Measurements from ENCODE around the gene SPHKAP. TPM values are rescaled to one million over a fixed set of nuclear protein-coding genes. Genes with fewer than 3 reads are reported as not detected.

Gene SPHKAP
- total and polyA plus RNA-seq, 2 of the 13 experiments (the other 11 are each of a cell fraction or from before 2014, with no cell fraction given): not detected

- TF ChIP-seq, protein P1, sequence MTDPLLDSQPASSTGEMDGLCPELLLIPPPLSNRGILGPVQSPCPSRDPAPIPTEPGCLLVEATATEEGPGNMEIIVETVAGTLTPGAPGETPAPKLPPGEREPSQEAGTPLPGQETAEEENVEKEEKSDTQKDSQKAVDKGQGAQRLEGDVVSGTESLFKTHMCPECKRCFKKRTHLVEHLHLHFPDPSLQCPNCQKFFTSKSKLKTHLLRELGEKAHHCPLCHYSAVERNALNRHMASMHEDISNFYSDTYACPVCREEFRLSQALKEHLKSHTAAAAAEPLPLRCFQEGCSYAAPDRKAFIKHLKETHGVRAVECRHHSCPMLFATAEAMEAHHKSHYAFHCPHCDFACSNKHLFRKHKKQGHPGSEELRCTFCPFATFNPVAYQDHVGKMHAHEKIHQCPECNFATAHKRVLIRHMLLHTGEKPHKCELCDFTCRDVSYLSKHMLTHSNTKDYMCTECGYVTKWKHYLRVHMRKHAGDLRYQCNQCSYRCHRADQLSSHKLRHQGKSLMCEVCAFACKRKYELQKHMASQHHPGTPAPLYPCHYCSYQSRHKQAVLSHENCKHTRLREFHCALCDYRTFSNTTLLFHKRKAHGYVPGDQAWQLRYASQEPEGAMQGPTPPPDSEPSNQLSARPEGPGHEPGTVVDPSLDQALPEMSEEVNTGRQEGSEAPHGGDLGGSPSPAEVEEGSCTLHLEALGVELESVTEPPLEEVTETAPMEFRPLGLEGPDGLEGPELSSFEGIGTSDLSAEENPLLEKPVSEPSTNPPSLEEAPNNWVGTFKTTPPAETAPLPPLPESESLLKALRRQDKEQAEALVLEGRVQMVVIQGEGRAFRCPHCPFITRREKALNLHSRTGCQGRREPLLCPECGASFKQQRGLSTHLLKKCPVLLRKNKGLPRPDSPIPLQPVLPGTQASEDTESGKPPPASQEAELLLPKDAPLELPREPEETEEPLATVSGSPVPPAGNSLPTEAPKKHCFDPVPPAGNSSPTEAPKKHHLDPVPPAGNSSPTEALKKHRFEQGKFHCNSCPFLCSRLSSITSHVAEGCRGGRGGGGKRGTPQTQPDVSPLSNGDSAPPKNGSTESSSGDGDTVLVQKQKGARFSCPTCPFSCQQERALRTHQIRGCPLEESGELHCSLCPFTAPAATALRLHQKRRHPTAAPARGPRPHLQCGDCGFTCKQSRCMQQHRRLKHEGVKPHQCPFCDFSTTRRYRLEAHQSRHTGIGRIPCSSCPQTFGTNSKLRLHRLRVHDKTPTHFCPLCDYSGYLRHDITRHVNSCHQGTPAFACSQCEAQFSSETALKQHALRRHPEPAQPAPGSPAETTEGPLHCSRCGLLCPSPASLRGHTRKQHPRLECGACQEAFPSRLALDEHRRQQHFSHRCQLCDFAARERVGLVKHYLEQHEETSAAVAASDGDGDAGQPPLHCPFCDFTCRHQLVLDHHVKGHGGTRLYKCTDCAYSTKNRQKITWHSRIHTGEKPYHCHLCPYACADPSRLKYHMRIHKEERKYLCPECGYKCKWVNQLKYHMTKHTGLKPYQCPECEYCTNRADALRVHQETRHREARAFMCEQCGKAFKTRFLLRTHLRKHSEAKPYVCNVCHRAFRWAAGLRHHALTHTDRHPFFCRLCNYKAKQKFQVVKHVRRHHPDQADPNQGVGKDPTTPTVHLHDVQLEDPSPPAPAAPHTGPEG (CRISPR knock-in tag; IDR thresholded peaks at IDR 0.05): no peak
- TF ChIP-seq, protein P2, sequence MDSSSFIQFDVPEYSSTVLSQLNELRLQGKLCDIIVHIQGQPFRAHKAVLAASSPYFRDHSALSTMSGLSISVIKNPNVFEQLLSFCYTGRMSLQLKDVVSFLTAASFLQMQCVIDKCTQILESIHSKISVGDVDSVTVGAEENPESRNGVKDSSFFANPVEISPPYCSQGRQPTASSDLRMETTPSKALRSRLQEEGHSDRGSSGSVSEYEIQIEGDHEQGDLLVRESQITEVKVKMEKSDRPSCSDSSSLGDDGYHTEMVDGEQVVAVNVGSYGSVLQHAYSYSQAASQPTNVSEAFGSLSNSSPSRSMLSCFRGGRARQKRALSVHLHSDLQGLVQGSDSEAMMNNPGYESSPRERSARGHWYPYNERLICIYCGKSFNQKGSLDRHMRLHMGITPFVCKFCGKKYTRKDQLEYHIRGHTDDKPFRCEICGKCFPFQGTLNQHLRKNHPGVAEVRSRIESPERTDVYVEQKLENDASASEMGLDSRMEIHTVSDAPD (CRISPR knock-in tag; IDR thresholded peaks at IDR 0.05): no peak
- no peak for TF ChIP-seq MAFK (conservative IDR thresholded peaks at IDR 0.05 in 1 of 2, IDR thresholded peaks at IDR 0.05 in 1 of 2; ENCODE audit: low read length in 2 of 2)
Measured at GRCh38 chr2:228107846-228108245, 73.6 kb downstream of the SPHKAP start (continued).

GRCh38 chr2:228105526-228106250, 75.8 kb downstream of the SPHKAP start:
- Histone ChIP-seq H3K79me2 (ENCODE audit: insufficient read depth, low read length) (no peaks in the 10 kb centered on the region), H3K4me1 (ENCODE audit: insufficient read depth, low read length) (no peaks in the 10 kb centered on the region), H3K27me3 (ENCODE audit: control insufficient read depth in 1 of 2, insufficient read depth in 2 of 2, low read length in 2 of 2) (no peaks in the 10 kb centered on the region), H3K9me3 (ENCODE audit: low read length) (no peaks in the 10 kb centered on the region), H3K27ac (ENCODE audit: extremely low read length, insufficient read depth, low read length) (no peak overlapping the region), H3K36me3 (replicated peaks in 1 of 2; ENCODE audit: control insufficient read depth in 1 of 2, insufficient read depth in 2 of 2, low read length in 2 of 2) (no peaks in the 10 kb centered on the region), H2AFZ (ENCODE audit: low read length) (no peak overlapping the region), H3K9ac (ENCODE audit: insufficient read depth, low read depth, low read length) (no peak overlapping the region), H3K4me2 (ENCODE audit: low read depth, low read length) (no peak overlapping the region), H4K20me1 (ENCODE audit: insufficient read depth, low read length) (no peaks in the 10 kb centered on the region), H3K4me3 (replicated peaks in 1 of 3; ENCODE audit: insufficient read depth in 1 of 3, low read depth in 2 of 3, low read length in 3 of 3) (no peak overlapping the region)
- POLR2A ChIA-PET: no interaction called here
- CTCF ChIA-PET (ENCODE audit: low intra/inter-chr PET ratio, low total read pairs): no interaction called here
- no peak for DNase-seq (ENCODE audit: low spot score)
- no peak for ATAC-seq
- BruUV-seq (replicated peaks): no TSS peak
- FAIRE-seq: no peak
- in situ Hi-C loops (cut with HindIII; ENCODE audit: extremely low pct_ligation_motif_present, low pct_unique_long_range_greater_than_20kb) (no loop called here), intact Hi-C loops (cut with micrococcal nuclease; ENCODE audit: unreplicated experiment) (no loop called here)
- 33% methylated on average over 8 of the region's 8 CpGs for WGBS (ENCODE audit: low lambda C conversion rate)
- TF ChIP-seq RERE (CRISPR knock-in tag; IDR thresholded peaks at IDR 0.05; ENCODE audit: low read depth): no peak
- no peak for TF ChIP-seq ZFP82 (CRISPR knock-in tag; IDR thresholded peaks at IDR 0.05; ENCODE audit: borderline replicate concordance)
- no peak for TF ChIP-seq NFYC (CRISPR knock-in tag; IDR thresholded peaks at IDR 0.05)
- TF ChIP-seq HDAC1 (CRISPR knock-in tag; IDR thresholded peaks at IDR 0.05): no peak
